Testis (tissue), 3 donors: ENCODE results near the gene ATPAF2. TPM values are rescaled to one million over a fixed set of nuclear protein-coding genes. Genes with fewer than 3 reads are reported as not detected.

Experiments used
- DNase-seq: peaks from one replicate; pipeline ENCODE4 v3.0.0-alpha.2; 2019
- H3K27ac ChIP-seq, 2 donors: fragments of 200-600 bp; sonication (generic); one replicate each; pipeline ENCODE4 v1.5.1; 2019
- H3K27me3 ChIP-seq: fragments of 200-600 bp; sonication (generic); one replicate; pipeline ENCODE4 v1.5.1; 2019
- H3K36me3 ChIP-seq: fragments of 200-600 bp; sonication (generic); one replicate; pipeline ENCODE4 v1.5.1; 2017; ENCODE audit warnings: low read depth; ENCODE audit errors: missing control alignments
- H3K4me1 ChIP-seq: fragments of 200-600 bp; sonication (generic); one replicate; pipeline ENCODE4 v1.5.1; 2019
- H3K4me3 ChIP-seq, 2 donors: fragments of 200-600 bp; sonication (generic); one replicate each; pipeline ENCODE4 v1.5.1; 2017 to 2019
- H3K9me3 ChIP-seq: fragments of 200-600 bp; sonication (generic); one replicate; pipeline ENCODE4 v1.5.1; 2017
- POLR2A ChIP-seq: fragments of 450-650 bp; IDR thresholded peaks from one replicate; pipeline ENCODE4 v1.6.1; 2017; ENCODE audit warnings: antibody characterized with exemption, mild to moderate bottlenecking, moderate library complexity
- WGBS, 2 donors: methylation state at CpG; one replicate each; pipeline ENCODE4 v1.1.5; 2018; 5-methylcytosine and 5-hydroxymethylcytosine counted together
- intact Hi-C: fragments of 100-400 bp; cut with DNase I; formaldehyde crosslinking; loops from one replicate; pipeline ENCODE4 v1.15.1; 2023; ENCODE audit warnings: low total_unique reads
- polyA plus RNA-seq: library from polyadenylated mRNA; stranded (reverse); fragments of 350-450 nt; fragmentation: Illumina TruSeq; extraction: RNeasy Lipid Tissue Mini Kit (QIAGEN cat#74804); gene quantifications from one replicate; pipeline ENCODE4 v1.2.3, GENCODE V29; 2014; ENCODE audit warnings: low read depth, low replicate concordance; ENCODE audit not compliant: insufficient read depth
- total RNA-seq, 2 donors: library from RNA; depleted of rRNA; stranded (reverse); fragments of >200 nt; gene quantifications; one replicate each; pipeline ENCODE4 v1.2.3, GENCODE V29; 2016
- TF ChIP-seq, protein P1 (sequence below), 3 experiments: fragments of 450-650 bp in 2 of 3; fragments of 200-600 bp in 1 of 3; sonication (generic) in 1 of 3; IDR thresholded peaks; one replicate each; pipeline ENCODE4 v1.5.1; 2016 to 2019; ENCODE audit warnings: antibody characterized with exemption in 3 of 3, mild to moderate bottlenecking in 2 of 3, moderate library complexity in 1 of 3

ATPAF2 gene
- total and polyA plus RNA-seq, 3 donors from 2014 or later: 42.6 to 63.3 (median 59.9) TPM

DNA sequence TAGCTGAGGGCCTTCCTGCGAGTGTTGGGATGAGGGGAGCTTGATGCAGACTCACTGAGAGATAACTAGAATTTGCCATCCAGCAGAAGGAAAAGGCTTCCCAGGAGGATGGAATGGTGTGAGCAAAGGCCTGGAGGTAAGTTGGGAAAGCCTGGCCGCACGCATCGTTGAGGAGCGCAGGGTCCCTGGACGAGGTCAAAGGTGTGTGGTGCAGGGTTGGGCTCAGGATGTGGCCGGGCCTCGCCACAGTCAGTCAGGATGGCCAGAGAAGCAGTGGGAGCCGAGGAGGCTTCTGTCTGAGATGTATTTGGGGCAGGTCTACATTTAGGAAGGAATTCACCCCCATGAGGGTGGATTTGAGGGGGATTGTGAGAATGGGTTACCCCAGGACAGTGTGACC is 49.9 kb downstream of the ATPAF2 start:
- H3K9me3 ChIP-seq: no peaks in the 10 kb centered on the region
- H3K4me1 ChIP-seq: no peaks in the 10 kb centered on the region
- intact Hi-C loops: no loop called here
- H3K4me3 ChIP-seq: no peak overlapping the region
- TF ChIP-seq POLR2A: no peak
- TF ChIP-seq, protein P1, sequence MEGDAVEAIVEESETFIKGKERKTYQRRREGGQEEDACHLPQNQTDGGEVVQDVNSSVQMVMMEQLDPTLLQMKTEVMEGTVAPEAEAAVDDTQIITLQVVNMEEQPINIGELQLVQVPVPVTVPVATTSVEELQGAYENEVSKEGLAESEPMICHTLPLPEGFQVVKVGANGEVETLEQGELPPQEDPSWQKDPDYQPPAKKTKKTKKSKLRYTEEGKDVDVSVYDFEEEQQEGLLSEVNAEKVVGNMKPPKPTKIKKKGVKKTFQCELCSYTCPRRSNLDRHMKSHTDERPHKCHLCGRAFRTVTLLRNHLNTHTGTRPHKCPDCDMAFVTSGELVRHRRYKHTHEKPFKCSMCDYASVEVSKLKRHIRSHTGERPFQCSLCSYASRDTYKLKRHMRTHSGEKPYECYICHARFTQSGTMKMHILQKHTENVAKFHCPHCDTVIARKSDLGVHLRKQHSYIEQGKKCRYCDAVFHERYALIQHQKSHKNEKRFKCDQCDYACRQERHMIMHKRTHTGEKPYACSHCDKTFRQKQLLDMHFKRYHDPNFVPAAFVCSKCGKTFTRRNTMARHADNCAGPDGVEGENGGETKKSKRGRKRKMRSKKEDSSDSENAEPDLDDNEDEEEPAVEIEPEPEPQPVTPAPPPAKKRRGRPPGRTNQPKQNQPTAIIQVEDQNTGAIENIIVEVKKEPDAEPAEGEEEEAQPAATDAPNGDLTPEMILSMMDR (IDR thresholded peaks at IDR 0.05): no peak
- no peaks in the 10 kb centered on the region for H3K36me3 ChIP-seq
- H3K27me3 ChIP-seq: no peaks in the 10 kb centered on the region
- 88 to 91% methylated on average over 9 of the region's 9 CpGs for WGBS, 2 donors
- no peak overlapping the region for H3K27ac ChIP-seq
- DNase-seq: no peak

DNA sequence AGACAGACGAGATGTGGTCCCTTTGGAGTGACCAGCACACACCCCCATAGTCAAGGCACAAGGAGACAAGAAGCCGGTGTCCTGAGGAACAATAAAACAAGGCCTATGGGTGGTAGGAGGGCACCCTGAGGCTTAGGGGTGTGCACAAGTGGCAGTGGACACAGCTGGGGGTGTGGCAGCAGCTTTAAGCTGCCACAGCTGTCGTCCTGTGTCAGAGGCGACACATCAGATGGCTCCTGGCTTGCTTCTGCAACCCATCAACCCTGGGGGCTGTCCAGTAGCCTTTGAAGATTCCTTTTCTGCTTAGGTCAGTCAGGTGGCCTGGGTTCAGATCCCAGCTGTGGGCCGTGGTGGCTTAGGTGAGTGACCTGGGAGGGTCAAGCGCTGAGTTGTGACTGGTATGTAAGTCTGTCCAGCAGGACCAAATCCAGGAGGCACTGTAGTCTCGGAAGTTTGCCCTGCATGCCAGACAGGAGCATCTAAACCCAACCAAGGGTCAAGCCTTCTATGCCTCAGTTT is 50.5 kb downstream of the ATPAF2 start:
- DNase-seq: no peak
- Histone ChIP-seq H3K4me3 (no peak overlapping the region), H3K36me3 (no peaks in the 10 kb centered on the region), H3K9me3 (no peaks in the 10 kb centered on the region), H3K4me1 (no peaks in the 10 kb centered on the region), H3K27ac (no peak overlapping the region), H3K27me3 (no peaks in the 10 kb centered on the region)
- 89 to 94% methylated on average over 5 to 7 of the region's 7 CpGs for WGBS, 2 donors
- intact Hi-C loops: no loop called here
- TF ChIP-seq POLR2A: no peak
- TF ChIP-seq, protein P1 (IDR thresholded peaks at IDR 0.05): no peak

DNA sequence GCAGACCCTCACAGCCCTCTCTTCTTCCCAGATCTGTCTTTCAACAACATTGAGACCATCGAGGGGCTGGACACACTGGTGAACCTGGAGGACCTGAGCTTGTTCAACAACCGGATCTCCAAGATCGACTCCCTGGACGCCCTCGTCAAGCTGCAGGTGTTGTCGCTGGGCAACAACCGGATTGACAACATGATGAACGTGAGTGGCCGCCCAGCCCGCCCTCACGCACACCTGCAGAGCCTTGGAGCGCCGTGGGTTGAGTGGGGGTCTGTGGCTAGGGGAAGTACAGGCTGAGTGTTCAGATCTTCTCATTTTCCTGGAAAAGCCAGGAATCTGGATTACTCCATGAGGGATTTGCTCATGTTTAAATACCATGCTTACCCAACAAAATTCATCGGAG is 51.1 kb downstream of the ATPAF2 start:
- 80 to 83% methylated on average over 4 to 14 of the region's 14 CpGs for WGBS, 2 donors
- no peak for DNase-seq
- Histone ChIP-seq H3K27ac (no peak overlapping the region), H3K4me1 (no peaks in the 10 kb centered on the region), H3K4me3 (no peak overlapping the region), H3K9me3 (no peaks in the 10 kb centered on the region), H3K27me3 (no peaks in the 10 kb centered on the region), H3K36me3 (no peaks in the 10 kb centered on the region)
- intact Hi-C loops: no loop called here
- TF ChIP-seq, protein P1 (IDR thresholded peaks at IDR 0.05): no peak
- TF ChIP-seq POLR2A: no peak

DNA sequence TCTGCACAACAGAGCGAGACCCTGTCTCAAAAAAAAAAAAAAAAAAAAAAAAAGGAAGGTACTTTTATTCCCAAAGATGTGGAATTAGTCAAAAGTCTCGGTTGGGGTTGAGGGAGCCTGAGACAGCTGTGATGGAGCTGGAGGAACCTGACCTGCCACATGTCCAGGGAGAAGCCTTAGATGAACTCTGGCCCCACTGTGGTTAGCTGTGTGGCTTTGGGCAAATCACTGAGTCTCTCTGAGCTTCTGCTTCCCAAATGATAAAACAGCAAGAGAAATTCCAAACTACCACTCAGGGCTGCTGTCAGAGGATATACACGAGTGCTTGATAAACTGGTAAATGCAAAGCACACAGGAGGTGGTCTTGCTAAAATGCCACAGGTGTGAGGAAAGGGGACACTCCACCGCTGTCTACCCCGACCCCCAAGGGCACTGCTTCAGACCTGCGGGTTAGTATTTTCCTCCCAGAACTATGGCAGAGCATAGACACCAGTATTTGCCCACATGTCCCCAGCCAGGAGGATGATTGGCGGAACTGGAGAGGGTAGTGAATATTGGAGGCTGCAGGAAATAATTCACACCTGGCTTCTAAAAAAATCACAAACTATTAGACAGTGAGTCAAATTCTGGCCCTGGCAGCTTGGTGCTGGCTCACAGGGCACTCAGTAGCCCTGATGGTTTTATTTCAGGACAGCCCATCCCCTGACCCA is 51.6 kb downstream of the ATPAF2 start:
- DNase-seq: no peak
- WGBS, 2 donors: 90 to 93% methylated on average over 7 of the region's 7 CpGs
- no peak overlapping the region for H3K4me3 ChIP-seq
- TF ChIP-seq POLR2A: no peak
- TF ChIP-seq, protein P1 (IDR thresholded peaks at IDR 0.05): no peak
- no peaks in the 10 kb centered on the region for H3K9me3 ChIP-seq
- no peak overlapping the region for H3K27ac ChIP-seq
- no peaks in the 10 kb centered on the region for H3K36me3 ChIP-seq
- intact Hi-C loops: no loop called here
- H3K4me1 ChIP-seq: no peaks in the 10 kb centered on the region
- H3K27me3 ChIP-seq: no peaks in the 10 kb centered on the region

DNA sequence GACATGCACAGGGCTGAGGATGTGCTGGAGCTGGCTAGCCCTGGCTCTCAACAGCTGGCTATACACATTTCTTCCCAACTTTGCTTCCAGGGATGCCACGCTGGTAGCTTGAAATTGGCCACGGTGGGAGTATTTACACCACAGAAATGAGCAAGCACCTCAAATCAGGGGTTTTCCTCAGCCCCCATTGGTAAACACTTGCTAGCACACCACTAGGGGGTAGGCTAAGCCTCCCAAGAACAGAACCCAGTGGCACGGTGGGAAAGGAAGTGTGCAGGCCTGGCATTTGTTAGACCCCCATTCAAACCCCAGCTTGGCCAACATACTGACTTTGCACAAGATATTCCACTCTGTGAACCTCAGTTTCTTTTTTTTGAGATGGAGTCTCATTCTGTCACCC is 53.4 kb downstream of the ATPAF2 start:
- DNase-seq: no peak
- Histone ChIP-seq H3K4me3 (no peak overlapping the region), H3K27ac (no peak overlapping the region), H3K4me1 (no peaks in the 10 kb centered on the region), H3K27me3 (no peaks in the 10 kb centered on the region), H3K9me3 (no peaks in the 10 kb centered on the region), H3K36me3 (no peaks in the 10 kb centered on the region)
- TF ChIP-seq, protein P1 (IDR thresholded peaks at IDR 0.05): no peak
- intact Hi-C loops: no loop called here
- 82 to 94% methylated on average over 3 of the region's 3 CpGs for WGBS, 2 donors
